T-helper 1 cell treated with Interleukin-12 subunit alpha and Interleukin-12 subunit beta and Interleukin-4 antibody, amounts not matched to agents 30 μg/mL and 1 μg/mL, for 36 hours (primary cell): ENCODE measurements around the gene CTXN1.
A peak's percentile ranks its signal among the peaks of the same experiment; 100 is the strongest.
"Not testable (repeated sequence)": the region's sequence is repeated elsewhere in the genome, so short reads cannot be mapped to it uniquely, and the experiment has no call there.

Source experiments
- H3K27ac Mint-ChIP-seq: one replicate; pipeline ENCODE4 v1.8.0; 2021; ENCODE audit warnings: mild to moderate bottlenecking, mixed read lengths
- H3K27me3 Mint-ChIP-seq: one replicate; pipeline ENCODE4 v1.8.0; 2021; ENCODE audit warnings: low read depth, mixed read lengths
- H3K36me3 Mint-ChIP-seq: one replicate; pipeline ENCODE4 v1.8.0; 2021; ENCODE audit warnings: low read depth, mixed read lengths
- H3K4me1 Mint-ChIP-seq: one replicate; pipeline ENCODE4 v1.8.0; 2021; ENCODE audit warnings: low read depth, mixed read lengths
- H3K4me3 Mint-ChIP-seq: one replicate; pipeline ENCODE4 v1.8.0; 2021; ENCODE audit warnings: mild to moderate bottlenecking, moderate library complexity, mixed read lengths
- H3K9me3 Mint-ChIP-seq: one replicate; pipeline ENCODE4 v1.8.0; 2021; ENCODE audit warnings: mixed read lengths

CTXN1 gene

GRCh38 chr19:7924651-7925170 lies 1.2 kb downstream of the CTXN1 start:
- Mint-ChIP-seq H3K36me3 (peaks cover 4% of the 10 kb centered on the region), H3K9me3 (no peaks in the 10 kb centered on the region), H3K27me3 (peaks cover 4% of the 10 kb centered on the region), H3K27ac (no peak overlapping the region), H3K4me3 (no peak overlapping the region), H3K4me1 (peaks cover 21% of the 10 kb centered on the region)

GRCh38 chr19:7924241-7924640 lies 1.7 kb downstream of the CTXN1 start:
- Mint-ChIP-seq H3K36me3 (peaks cover 4% of the 10 kb centered on the region), H3K9me3 (no peaks in the 10 kb centered on the region), H3K4me1 (peaks cover 25% of the 10 kb centered on the region), H3K27ac (peak overlapping the region; percentile 57), H3K27me3 (peaks cover 7% of the 10 kb centered on the region), H3K4me3 (peak overlapping the region; percentile 70)

DNA sequence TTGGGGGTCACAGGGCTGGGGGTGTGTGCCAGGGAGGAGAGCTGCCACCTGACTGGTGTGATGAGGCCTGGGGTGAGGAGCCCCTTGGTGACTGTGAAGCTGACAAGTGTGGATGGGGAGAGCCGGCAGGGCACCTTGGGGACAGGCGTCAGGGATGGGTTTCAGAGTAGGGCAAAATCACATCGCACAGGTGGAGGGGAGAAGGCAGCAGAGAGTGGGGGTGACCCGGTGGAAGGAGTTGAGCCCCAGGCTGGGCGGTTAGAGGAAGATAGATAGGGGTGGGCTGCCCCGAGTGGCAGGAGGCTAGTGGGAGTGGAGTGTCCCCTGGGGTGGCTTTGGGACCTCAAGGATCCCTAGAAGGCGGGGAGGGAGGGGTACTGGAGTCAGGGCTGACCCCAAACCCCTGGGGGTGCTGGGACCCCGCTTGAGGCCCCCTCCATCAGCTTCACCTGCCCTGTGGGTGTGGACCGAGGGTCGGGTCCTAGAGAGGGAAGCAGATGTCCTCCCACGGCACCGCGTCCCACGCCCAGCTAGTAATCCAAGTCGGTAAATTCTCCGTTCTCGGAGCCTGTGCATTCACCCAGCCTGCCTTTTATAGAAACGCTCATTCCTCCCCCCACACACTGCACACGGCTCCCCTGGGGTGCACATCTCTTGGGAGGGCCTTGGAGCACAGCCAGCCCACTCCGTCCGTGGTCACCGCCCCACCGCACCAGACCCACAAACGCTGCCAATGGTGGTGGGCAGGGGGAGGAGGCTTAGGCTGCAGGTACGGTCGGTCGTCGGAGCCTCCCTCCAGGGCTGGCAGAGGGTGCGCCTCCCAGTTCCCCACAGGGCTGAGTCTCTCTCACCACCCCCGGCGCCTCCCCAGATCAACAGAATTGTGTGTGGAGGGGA lies 2.4 kb downstream of the CTXN1 start:
- Mint-ChIP-seq H3K4me3 (peak overlapping the region; percentile 17), H3K9me3 (no peaks in the 10 kb centered on the region), H3K27ac (no peak overlapping the region), H3K36me3 (peaks cover 4% of the 10 kb centered on the region), H3K4me1 (peaks cover 25% of the 10 kb centered on the region), H3K27me3 (peaks cover 8% of the 10 kb centered on the region)

GRCh38 chr19:7922836-7923195 lies 3.1 kb downstream of the CTXN1 start:
- Mint-ChIP-seq H3K4me3 (no peak overlapping the region), H3K27ac (no peak overlapping the region), H3K36me3 (peaks cover 4% of the 10 kb centered on the region), H3K27me3 (peaks cover 15% of the 10 kb centered on the region), H3K9me3 (no peaks in the 10 kb centered on the region), H3K4me1 (peaks cover 28% of the 10 kb centered on the region)

DNA sequence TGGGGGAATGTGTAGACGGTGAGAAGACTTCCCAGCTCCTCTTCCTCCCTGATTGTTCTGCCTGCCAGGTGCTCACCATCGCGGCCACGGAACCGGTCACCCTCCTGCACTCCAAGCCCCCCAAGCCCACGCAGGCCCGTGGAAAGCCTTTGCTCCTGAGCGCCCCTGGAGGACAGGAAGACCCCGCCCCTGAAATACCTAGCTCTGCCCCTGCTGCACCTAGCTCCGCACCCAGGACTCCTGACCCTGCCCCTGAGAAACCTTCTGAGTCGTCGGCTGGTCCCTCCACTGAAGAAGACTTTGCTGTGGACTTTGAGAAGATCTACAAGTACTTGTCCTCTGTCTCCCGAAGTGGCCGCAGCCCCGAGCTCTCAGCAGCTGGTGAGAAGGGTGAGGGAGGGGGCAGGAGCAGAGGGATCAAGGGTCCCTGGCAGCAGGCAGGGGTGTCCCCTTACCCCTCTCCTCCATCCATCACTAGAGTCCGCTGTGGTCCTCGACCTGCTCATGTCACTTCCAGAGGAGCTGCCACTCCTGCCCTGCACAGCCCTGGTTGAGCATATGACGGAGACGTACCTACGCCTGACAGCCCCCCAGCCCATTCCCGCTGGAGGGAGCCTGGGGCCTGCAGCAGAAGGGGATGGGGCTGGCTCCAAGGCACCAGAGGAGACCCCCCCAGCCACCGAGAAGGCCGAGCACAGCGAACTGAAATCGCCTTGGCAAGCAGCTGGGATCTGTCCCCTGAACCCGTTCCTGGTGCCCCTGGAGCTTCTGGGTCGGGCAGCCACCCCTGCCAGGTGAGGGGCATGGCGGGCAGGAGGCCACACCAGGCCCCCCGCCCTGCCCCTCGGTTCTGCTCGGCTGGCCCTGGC lies 3.7 kb downstream of the CTXN1 start:
- H3K36me3 Mint-ChIP-seq: peaks cover 4% of the 10 kb centered on the region
- H3K4me3 Mint-ChIP-seq: peak overlapping the region; percentile 45
- H3K27me3 Mint-ChIP-seq: peaks cover 16% of the 10 kb centered on the region
- no peak overlapping the region for H3K27ac Mint-ChIP-seq
- H3K4me1 Mint-ChIP-seq: peaks cover 28% of the 10 kb centered on the region
- H3K9me3 Mint-ChIP-seq: no peaks in the 10 kb centered on the region

DNA sequence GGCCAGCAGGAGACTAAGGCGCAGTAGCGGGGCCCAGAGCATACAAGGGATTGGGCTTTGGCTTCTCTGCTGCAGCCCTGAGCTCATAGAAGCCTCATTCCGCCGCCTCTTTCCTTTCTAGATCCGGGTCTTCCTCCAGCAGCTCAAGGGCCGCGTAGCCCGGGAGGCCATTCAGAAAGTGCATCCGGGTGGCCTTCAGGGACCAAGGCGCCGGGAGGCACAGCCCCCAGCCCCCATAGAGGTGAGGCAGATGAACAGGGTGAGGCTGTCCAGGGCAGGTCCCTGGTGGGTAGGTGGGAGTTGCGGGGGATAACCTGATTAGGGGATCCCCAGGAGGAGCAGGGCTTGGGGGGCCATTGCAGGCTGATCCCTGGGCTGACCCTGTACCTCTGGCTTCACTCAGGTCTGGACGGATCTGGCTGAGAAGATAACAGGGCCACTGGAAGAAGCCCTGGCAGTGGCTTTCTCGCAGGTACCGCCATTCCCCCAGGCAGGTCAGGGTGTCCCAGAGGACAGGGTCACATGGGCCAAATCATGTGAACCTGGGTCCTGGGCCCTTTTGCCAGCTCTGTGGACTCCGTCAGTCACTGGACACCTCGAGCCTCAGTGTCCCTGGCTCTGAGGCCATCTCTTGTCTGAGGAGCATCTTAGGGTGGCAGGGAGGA lies 4.5 kb downstream of the CTXN1 start:
- Mint-ChIP-seq H3K4me1 (peaks cover 29% of the 10 kb centered on the region), H3K27ac (peak overlapping the region; percentile 99)

GRCh38 chr19:7920519-7921301 lies 5.2 kb downstream of the CTXN1 start:
- peaks cover 26% of the 10 kb centered on the region for H3K4me1 Mint-ChIP-seq
- H3K4me3 Mint-ChIP-seq: peak overlapping the region; percentile 99
- peak overlapping the region; percentile 99 for H3K27ac Mint-ChIP-seq
- H3K9me3 Mint-ChIP-seq: no peaks in the 10 kb centered on the region
- peaks cover 24% of the 10 kb centered on the region for H3K27me3 Mint-ChIP-seq
- peaks cover 6% of the 10 kb centered on the region for H3K36me3 Mint-ChIP-seq

More for the DNA sequence above, 4.5 kb downstream of the CTXN1 start:
- Mint-ChIP-seq H3K9me3 (no peaks in the 10 kb centered on the region), H3K27me3 (peaks cover 21% of the 10 kb centered on the region), H3K4me3 (peak overlapping the region; percentile 99), H3K36me3 (peaks cover 6% of the 10 kb centered on the region)

DNA sequence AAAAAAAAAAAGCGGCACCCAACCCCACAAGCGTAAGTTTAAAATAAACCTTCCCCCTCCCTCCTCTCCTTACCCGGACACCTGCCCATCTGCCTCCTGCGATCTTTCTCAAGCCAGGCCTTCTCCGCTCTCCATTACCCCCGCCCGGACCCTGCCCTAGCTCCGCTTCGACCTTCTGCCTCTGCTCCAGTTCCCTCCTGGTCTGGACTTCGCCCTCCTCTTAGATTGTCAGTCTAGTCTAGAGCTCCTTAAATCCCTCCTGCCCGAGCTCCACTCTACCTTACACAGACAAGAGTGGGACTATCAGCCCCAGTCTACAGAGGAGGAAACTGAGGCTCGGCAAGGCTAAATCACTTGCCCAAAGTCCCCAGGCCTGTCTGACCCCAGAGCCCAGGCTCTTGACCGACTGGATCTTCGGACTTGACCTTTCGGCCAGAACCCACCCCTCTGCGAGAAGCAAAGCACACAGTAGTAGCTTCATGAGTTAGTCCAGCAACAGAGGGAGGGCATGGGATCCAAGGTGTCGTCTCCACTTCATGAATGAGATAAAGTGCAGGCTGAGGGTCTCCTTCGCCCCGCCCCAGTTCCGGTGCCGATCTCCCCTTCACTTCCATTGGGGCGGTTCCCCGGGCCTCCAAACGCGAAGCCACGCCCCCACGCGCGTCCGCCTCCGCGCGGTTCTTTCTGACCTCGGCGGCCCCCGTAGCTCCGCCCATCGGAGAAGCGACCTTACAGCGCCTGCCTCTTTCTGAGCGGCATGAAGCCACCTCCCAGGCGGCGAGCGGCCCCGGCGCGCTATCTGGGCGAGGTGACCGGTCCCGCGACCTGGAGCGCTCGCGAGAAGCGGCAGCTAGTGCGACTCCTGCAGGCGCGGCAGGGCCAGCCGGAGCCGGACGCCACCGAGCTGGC lies 6.1 kb downstream of the CTXN1 start, which contains the start of gene SNAPC2:
SNAPC2 (plus strand) TSS at position 729 of the 909 bp plus-strand sequence; CDS start at position 758, 29 bp downstream.
- peaks cover 29% of the 10 kb centered on the region for H3K27me3 Mint-ChIP-seq
- no peaks in the 10 kb centered on the region for H3K9me3 Mint-ChIP-seq
- peak within 1 kb of the TSS; percentile 99 for H3K4me3 Mint-ChIP-seq
- H3K4me1 Mint-ChIP-seq: peaks cover 28% of the 10 kb centered on the region
- H3K36me3 Mint-ChIP-seq: peaks cover 6% of the 10 kb centered on the region
- peak within 1 kb of the TSS; percentile 99 for H3K27ac Mint-ChIP-seq

GRCh38 chr19:7918615-7919421 lies 7.1 kb downstream of the CTXN1 start:
- H3K27ac Mint-ChIP-seq: no peak overlapping the region
- H3K36me3 Mint-ChIP-seq: peaks cover 6% of the 10 kb centered on the region
- no peaks in the 10 kb centered on the region for H3K9me3 Mint-ChIP-seq
- H3K4me3 Mint-ChIP-seq: peak overlapping the region; percentile 99
- peaks cover 28% of the 10 kb centered on the region for H3K4me1 Mint-ChIP-seq
- peaks cover 29% of the 10 kb centered on the region for H3K27me3 Mint-ChIP-seq

DNA sequence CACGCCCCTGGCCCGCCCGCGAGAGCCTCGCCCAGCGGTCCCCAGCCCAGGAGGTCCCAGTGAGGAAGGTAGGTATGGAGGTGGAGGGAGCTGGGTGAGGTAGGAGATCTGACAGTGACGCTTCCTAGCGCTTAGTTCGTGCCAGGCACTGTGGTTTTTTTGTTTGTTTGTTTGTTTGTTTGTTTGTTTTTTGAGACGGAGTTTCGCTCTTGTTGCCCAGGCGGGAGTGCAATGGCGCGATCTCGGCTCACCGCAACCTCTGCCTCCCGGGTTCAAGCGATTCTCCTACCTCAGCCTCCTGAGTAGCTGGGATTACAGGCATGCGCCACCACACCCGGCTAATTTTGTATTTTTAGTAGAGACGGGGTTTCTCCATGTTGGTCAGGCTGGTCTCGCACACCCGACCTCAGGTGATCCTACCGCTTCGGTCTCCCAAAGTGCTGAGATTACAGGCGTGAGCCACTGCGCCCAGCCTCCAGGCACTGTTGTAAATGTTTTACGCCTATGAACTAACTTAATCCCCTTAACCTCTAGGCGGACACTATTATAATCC lies 7.8 kb downstream of the CTXN1 start:
- not testable (repeated sequence) for H3K9me3 Mint-ChIP-seq, H3K36me3 Mint-ChIP-seq
- peaks cover 29% of the 10 kb centered on the region for H3K27me3 Mint-ChIP-seq
- peak overlapping the region; percentile 65 for H3K27ac Mint-ChIP-seq
- H3K4me3 Mint-ChIP-seq: peak overlapping the region; percentile 61
- H3K4me1 Mint-ChIP-seq: peaks cover 28% of the 10 kb centered on the region

- peak overlapping the region; percentile 81 for H3K4me3 Mint-ChIP-seq
- H3K36me3 Mint-ChIP-seq: peaks cover 8% of the 10 kb centered on the region
- peaks cover 28% of the 10 kb centered on the region for H3K4me1 Mint-ChIP-seq
- peaks cover 29% of the 10 kb centered on the region for H3K27me3 Mint-ChIP-seq
- H3K27ac Mint-ChIP-seq: peak overlapping the region; percentile 65
- no peaks in the 10 kb centered on the region for H3K9me3 Mint-ChIP-seq
Measured at GRCh38 chr19:7917267-7918061, 8.5 kb downstream of the CTXN1 start.
